Hepatocyte (in vitro differentiated cells): ENCODE measurements around the gene ZBTB7C. TPM values are rescaled to one million over a fixed set of nuclear protein-coding genes. Genes with fewer than 3 reads are reported as not detected.

ENCODE experiments used
- DNase-seq: peaks from one replicate; pipeline ENCODE4 v3.0.0-alpha.2; 2016; ENCODE audit warnings: low spot score
- H2AFZ ChIP-seq: fragments of 200-600 bp; sonication (generic); 2 replicates; pipeline ENCODE4 v1.6.0; 2016; ENCODE audit warnings: antibody characterized with exemption, mild to moderate bottlenecking
- H3K27ac ChIP-seq: fragments of 200-600 bp; sonication (generic); 2 replicates; pipeline ENCODE4 v1.5.1; 2016; ENCODE audit warnings: mild to moderate bottlenecking
- H3K27me3 ChIP-seq: fragments of 200-600 bp; sonication (generic); 2 replicates; pipeline ENCODE4 v1.6.1; 2016
- H3K36me3 ChIP-seq: fragments of 200-600 bp; sonication (generic); replicated peaks from 2 replicates; pipeline ENCODE4 v1.5.1; 2016; ENCODE audit warnings: low read depth; ENCODE audit not compliant: insufficient read depth
- H3K4me1 ChIP-seq: fragments of 200-600 bp; sonication (generic); 2 replicates; pipeline ENCODE4 v1.5.1; 2016; ENCODE audit warnings: mild to moderate bottlenecking, moderate library complexity; ENCODE audit not compliant: insufficient read depth
- H3K4me2 ChIP-seq: fragments of 200-600 bp; sonication (generic); 2 replicates; pipeline ENCODE4 v1.6.0; 2016
- H3K4me3 ChIP-seq: fragments of 200-600 bp; sonication (generic); 2 replicates; pipeline ENCODE4 v1.5.1; 2016; ENCODE audit warnings: mild to moderate bottlenecking
- H3K79me2 ChIP-seq: fragments of 200-600 bp; sonication (generic); 2 replicates; pipeline ENCODE4 v1.6.0; 2017; ENCODE audit warnings: mild to moderate bottlenecking
- H3K9me2 ChIP-seq: fragments of 200-600 bp; sonication (generic); replicated peaks from 2 replicates; pipeline ENCODE4 v1.6.0; 2017; ENCODE audit warnings: mild to moderate bottlenecking; ENCODE audit not compliant: insufficient read depth
- H3K9me3 ChIP-seq: fragments of 200-600 bp; sonication (generic); 2 replicates; pipeline ENCODE4 v1.5.1; 2016; ENCODE audit warnings: low read depth, mild to moderate bottlenecking
- H4K20me1 ChIP-seq: fragments of 200-600 bp; sonication (generic); 2 replicates; pipeline ENCODE4 v1.6.0; 2016; ENCODE audit warnings: mild to moderate bottlenecking; ENCODE audit not compliant: insufficient read depth, poor library complexity, severe bottlenecking
- CTCF ChIP-seq: fragments of 200-600 bp; sonication (generic); IDR thresholded peaks from 2 replicates; pipeline ENCODE4 v1.5.1; 2016; ENCODE audit warnings: antibody characterized with exemption, mild to moderate bottlenecking; ENCODE audit not compliant: poor library complexity
- EZH2 ChIP-seq: fragments of 200-600 bp; sonication (generic); IDR thresholded peaks from 2 replicates; pipeline ENCODE4 v1.6.1; 2016; ENCODE audit warnings: antibody characterized with exemption, mild to moderate bottlenecking, borderline replicate concordance
- EZH2phosphoT487 ChIP-seq: fragments of 200-600 bp; sonication (generic); IDR thresholded peaks from one replicate; pipeline ENCODE4 v1.6.1; 2018; ENCODE audit warnings: antibody characterized with exemption, mild to moderate bottlenecking, low read depth, moderate library complexity; ENCODE audit not compliant: unreplicated experiment, severe bottlenecking
- WGBS: methylation state at CpG from one replicate; pipeline ENCODE4 v1.1.6; 2016; ENCODE audit warnings: low lambda C conversion rate; ENCODE audit errors: missing lambda C conversion rate; 5-methylcytosine and 5-hydroxymethylcytosine counted together
- polyA plus RNA-seq: library from polyadenylated mRNA; unstranded; fragments of >200 nt; fragmentation: Nextera tagmentation; extraction: Ambion mirVana; gene quantifications from 2 replicates; pipeline ENCODE4 v1.2.1, GENCODE V29; 2016
- total RNA-seq: library from RNA; depleted of rRNA; stranded (reverse); fragments of >200 nt; gene quantifications from 2 replicates; pipeline ENCODE4 v1.2.3, GENCODE V29; 2014

The ZBTB7C gene
- total and polyA plus RNA-seq, 2 experiments from 2014 or later = 0.70 to 1.0 TPM

GRCh38 chr18:48364146-48364545 lies 45.0 kb downstream of the ZBTB7C start:
- no peak overlapping the region for H3K4me3 ChIP-seq
- no peak for DNase-seq
- no peak overlapping the region for H3K4me2 ChIP-seq
- H4K20me1 ChIP-seq = no peaks in the 10 kb centered on the region
- no peak overlapping the region for H3K27ac ChIP-seq
- H3K4me1 ChIP-seq = no peaks in the 10 kb centered on the region
- H3K79me2 ChIP-seq = no peaks in the 10 kb centered on the region
- no peaks in the 10 kb centered on the region for H3K36me3 ChIP-seq
- no peak overlapping the region for H2AFZ ChIP-seq
- no peaks in the 10 kb centered on the region for H3K9me3 ChIP-seq
- no peaks in the 10 kb centered on the region for H3K9me2 ChIP-seq
- no peaks in the 10 kb centered on the region for H3K27me3 ChIP-seq
- TF ChIP-seq EZH2 (no peak), CTCF (no peak), EZH2phosphoT487 (no peak)
- WGBS = 87% methylated on average over 5 of the region's 5 CpGs

- Histone ChIP-seq H3K4me2 (no peak overlapping the region), H3K27me3 (no peaks in the 10 kb centered on the region), H3K36me3 (no peaks in the 10 kb centered on the region), H3K79me2 (no peaks in the 10 kb centered on the region), H2AFZ (no peak overlapping the region), H3K4me1 (no peaks in the 10 kb centered on the region), H3K9me3 (no peaks in the 10 kb centered on the region), H3K4me3 (no peak overlapping the region), H3K9me2 (no peaks in the 10 kb centered on the region), H3K27ac (no peak overlapping the region), H4K20me1 (no peaks in the 10 kb centered on the region)
- 55% methylated on average over 3 of the region's 3 CpGs for WGBS
- no peak for DNase-seq
- no peak for TF ChIP-seq EZH2phosphoT487
- no peak for TF ChIP-seq EZH2
- no peak for TF ChIP-seq CTCF
Measured at GRCh38 chr18:48363175-48363574, 46.0 kb downstream of the ZBTB7C start.

GRCh38 chr18:48361801-48362200 lies 47.4 kb downstream of the ZBTB7C start:
- Histone ChIP-seq H3K9me3 (no peaks in the 10 kb centered on the region), H3K79me2 (no peaks in the 10 kb centered on the region), H3K36me3 (no peaks in the 10 kb centered on the region), H3K4me1 (peaks cover 6% of the 10 kb centered on the region), H2AFZ (no peak overlapping the region), H3K27me3 (no peaks in the 10 kb centered on the region), H3K27ac (no peak overlapping the region), H3K4me2 (no peak overlapping the region), H4K20me1 (no peaks in the 10 kb centered on the region), H3K9me2 (no peaks in the 10 kb centered on the region), H3K4me3 (no peak overlapping the region)
- no peak for DNase-seq
- WGBS = 71% methylated on average over 4 of the region's 4 CpGs
- TF ChIP-seq CTCF = no peak
- no peak for TF ChIP-seq EZH2
- TF ChIP-seq EZH2phosphoT487 = no peak
